Effector memory CD4-positive, alpha-beta T cell (primary cell): ENCODE results near the gene LIPH.

Source experiments
- DNase-seq, 3 donors: peaks; one replicate each; pipeline ENCODE4 v3.0.0-alpha.2; 2020
- H3K27ac ChIP-seq: 2 replicates; pipeline ENCODE4 v1.7.0; 2013; ENCODE audit warnings: mild to moderate bottlenecking, low read length, moderate library complexity; ENCODE audit not compliant: insufficient read depth, poor library complexity, severe bottlenecking
- H3K27me3 ChIP-seq: replicated peaks from 2 replicates; pipeline ENCODE4 v1.7.0; 2013; ENCODE audit warnings: mild to moderate bottlenecking, low read length; ENCODE audit not compliant: insufficient read depth, control insufficient read depth, poor library complexity, severe bottlenecking
- H3K36me3 ChIP-seq: 2 replicates; pipeline ENCODE4 v1.7.0; 2013; ENCODE audit warnings: mild to moderate bottlenecking, low read length, moderate library complexity; ENCODE audit not compliant: control insufficient read depth, insufficient read depth
- H3K4me1 ChIP-seq: 2 replicates; pipeline ENCODE4 v1.7.0; 2013; ENCODE audit warnings: low read length, mild to moderate bottlenecking; ENCODE audit not compliant: control insufficient read depth, insufficient read depth, poor library complexity, severe bottlenecking
- H3K4me3 ChIP-seq: 2 replicates; pipeline ENCODE4 v1.7.0; 2013; ENCODE audit warnings: low read length, low read depth, mild to moderate bottlenecking; ENCODE audit not compliant: insufficient read depth, poor library complexity, severe bottlenecking
- H3K9me3 ChIP-seq: 2 replicates; pipeline ENCODE4 v1.7.0; 2013; ENCODE audit warnings: mild to moderate bottlenecking, low read length, moderate library complexity; ENCODE audit not compliant: control insufficient read depth
- total RNA-seq, 3 donors: gene quantifications; one replicate each; lab custom pipeline; 2026; lab: John Stamatoyannopoulos, UW

Gene LIPH
- 0 reads per million in 3 donors for total RNA-seq

- no peak for DNase-seq
Measured at GRCh38 chr3:185552358-185552877, at the start of gene LIPH. LIPH (minus strand) TSS chr3:185552588; CDS start chr3:185552471, 117 bp downstream.

GRCh38 chr3:185595526-185595925 lies 43.1 kb upstream of the LIPH start:
- no peaks in the 10 kb centered on the region for H3K4me1 ChIP-seq
- no peak overlapping the region for H3K4me3 ChIP-seq
- no peak for DNase-seq
- no peak overlapping the region for H3K27ac ChIP-seq
- H3K9me3 ChIP-seq = no peaks in the 10 kb centered on the region
- H3K27me3 ChIP-seq = no peaks in the 10 kb centered on the region
- peaks cover 24% of the 10 kb centered on the region for H3K36me3 ChIP-seq

More at GRCh38 chr3:185552358-185552877, at the start of gene LIPH:
- H3K4me3 ChIP-seq = no peak within 1 kb of the TSS
- H3K27ac ChIP-seq = no peak within 1 kb of the TSS
- H3K27me3 ChIP-seq = no peaks in the 10 kb centered on the region
- no peaks in the 10 kb centered on the region for H3K9me3 ChIP-seq
- no peaks in the 10 kb centered on the region for H3K4me1 ChIP-seq
- no peaks in the 10 kb centered on the region for H3K36me3 ChIP-seq

GRCh38 chr3:185594073-185594472 lies 41.7 kb upstream of the LIPH start:
- Histone ChIP-seq H3K4me3 (no peak overlapping the region), H3K9me3 (no peaks in the 10 kb centered on the region), H3K4me1 (no peaks in the 10 kb centered on the region), H3K27me3 (no peaks in the 10 kb centered on the region), H3K27ac (no peak overlapping the region), H3K36me3 (peaks cover 17% of the 10 kb centered on the region)
- DNase-seq = no peak

- no peaks in the 10 kb centered on the region for H3K9me3 ChIP-seq
- H3K27ac ChIP-seq = peak overlapping the region; percentile 94
- H3K36me3 ChIP-seq = peaks cover 2% of the 10 kb centered on the region
- DNase-seq = no peak
- H3K27me3 ChIP-seq = no peaks in the 10 kb centered on the region
- H3K4me1 ChIP-seq = peaks cover 8% of the 10 kb centered on the region
- H3K4me3 ChIP-seq = peak overlapping the region; percentile 85
Measured at GRCh38 chr3:185586686-185587039, 34.3 kb upstream of the LIPH start.

- no peaks in the 10 kb centered on the region for H3K36me3 ChIP-seq
Measured at GRCh38 chr3:185585859-185586685, 33.7 kb upstream of the LIPH start, which contains the start of gene SENP2. SENP2 (plus strand) TSS chr3:185586295; CDS start chr3:185586414, 119 bp downstream.

GRCh38 chr3:185585518-185585858 lies 33.1 kb upstream of the LIPH start:
- no peak for DNase-seq
- no peaks in the 10 kb centered on the region for H3K27me3 ChIP-seq
- no peaks in the 10 kb centered on the region for H3K9me3 ChIP-seq
- H3K4me3 ChIP-seq = peak overlapping the region; percentile 35
- peaks cover 8% of the 10 kb centered on the region for H3K4me1 ChIP-seq
- no peaks in the 10 kb centered on the region for H3K36me3 ChIP-seq
- H3K27ac ChIP-seq = peak overlapping the region; percentile 94

More at GRCh38 chr3:185585859-185586685, 33.7 kb upstream of the LIPH start, which contains the start of gene SENP2:
- H3K9me3 ChIP-seq = no peaks in the 10 kb centered on the region
- peaks cover 8% of the 10 kb centered on the region for H3K4me1 ChIP-seq
- H3K27me3 ChIP-seq = no peaks in the 10 kb centered on the region
- peak; percentile 99 for DNase-seq
- peak within 1 kb of the TSS; percentile 85 for H3K4me3 ChIP-seq
- peak within 1 kb of the TSS; percentile 94 for H3K27ac ChIP-seq

- Histone ChIP-seq H3K4me1 (peaks cover 8% of the 10 kb centered on the region), H3K27ac (no peak overlapping the region), H3K9me3 (no peaks in the 10 kb centered on the region), H3K27me3 (no peaks in the 10 kb centered on the region), H3K36me3 (no peaks in the 10 kb centered on the region), H3K4me3 (no peak overlapping the region)
- DNase-seq = no peak
Measured at GRCh38 chr3:185584686-185585085, 32.3 kb upstream of the LIPH start.

GRCh38 chr3:185583925-185584324 lies 31.5 kb upstream of the LIPH start:
- no peaks in the 10 kb centered on the region for H3K27me3 ChIP-seq
- no peak overlapping the region for H3K4me3 ChIP-seq
- DNase-seq = no peak
- no peaks in the 10 kb centered on the region for H3K36me3 ChIP-seq
- H3K9me3 ChIP-seq = no peaks in the 10 kb centered on the region
- H3K27ac ChIP-seq = no peak overlapping the region
- peaks cover 8% of the 10 kb centered on the region for H3K4me1 ChIP-seq

- Histone ChIP-seq H3K36me3 (no peaks in the 10 kb centered on the region), H3K9me3 (no peaks in the 10 kb centered on the region), H3K27ac (no peak overlapping the region), H3K4me1 (peaks cover 5% of the 10 kb centered on the region), H3K4me3 (no peak overlapping the region), H3K27me3 (no peaks in the 10 kb centered on the region)
- DNase-seq = no peak
Measured at GRCh38 chr3:185582871-185583270, 30.5 kb upstream of the LIPH start.

- Histone ChIP-seq H3K36me3 (no peaks in the 10 kb centered on the region), H3K4me1 (peaks cover 5% of the 10 kb centered on the region), H3K9me3 (no peaks in the 10 kb centered on the region), H3K27ac (no peak overlapping the region), H3K27me3 (no peaks in the 10 kb centered on the region), H3K4me3 (no peak overlapping the region)
- no peak for DNase-seq
Measured at GRCh38 chr3:185582236-185582635, 29.8 kb upstream of the LIPH start.
